Ovary (tissue), 9 donors: ENCODE measurements around the gene ACAD11. TPM values are rescaled to one million over a fixed set of nuclear protein-coding genes. Genes with fewer than 3 reads are reported as not detected.

Experiments used
- DNase-seq, 5 donors: peaks; one replicate each; pipeline ENCODE4 v3.0.0-alpha.2; 2019 to 2020
- H3K27ac ChIP-seq, 2 donors: fragments of 200-600 bp; one replicate each; pipeline versions ENCODE4 v1.5.1 to v1.8.0; 2019 to 2022
- H3K27me3 ChIP-seq: fragments of 200-600 bp; one replicate; pipeline ENCODE4 v1.8.0; 2022
- H3K36me3 ChIP-seq: fragments of 200-600 bp; sonication (generic); one replicate; pipeline ENCODE4 v1.5.1; 2019
- H3K4me1 ChIP-seq: one replicate; pipeline ENCODE4 v1.8.1; 2013; ENCODE audit warnings: mild to moderate bottlenecking, moderate library complexity; ENCODE audit not compliant: insufficient read depth
- H3K4me3 ChIP-seq: fragments of 200-600 bp; sonication (generic); one replicate; pipeline ENCODE4 v1.5.1; 2017
- H3K9me3 ChIP-seq, 2 donors: fragments of 200-600 bp in 1 of 2; sonication (generic) in 1 of 2; one replicate each; pipeline versions ENCODE4 v1.5.1 to v1.8.1; 2013 to 2019; ENCODE audit warnings: mild to moderate bottlenecking in 1 of 2, moderate library complexity in 1 of 2
- CTCF ChIP-seq, 3 donors: fragments of 450-650 bp in 2 of 3; fragments of 200-600 bp in 1 of 3; IDR thresholded peaks; one replicate each; pipeline versions ENCODE4 v1.5.1 to v1.8.0; 2016 to 2022; ENCODE audit warnings: antibody characterized with exemption in 3 of 3, mild to moderate bottlenecking in 1 of 3
- EP300 ChIP-seq: sonication (generic); formaldehyde crosslinking; IDR thresholded peaks from one replicate; pipeline ENCODE4 v1.6.1; 2017; ENCODE audit warnings: antibody characterized with exemption
- POLR2A ChIP-seq: fragments of 450-650 bp; IDR thresholded peaks from one replicate; pipeline ENCODE4 v1.6.1; 2017; ENCODE audit warnings: antibody characterized with exemption, mild to moderate bottlenecking, moderate library complexity
- WGBS, 3 donors: extraction: QIAGEN DNeasy Blood & Tissue Kit in 1 of 3; methylation state at CpG; one replicate each; pipeline versions ENCODE4 v1.1.5 to v1.1.7; 2013 to 2017; 5-methylcytosine and 5-hydroxymethylcytosine counted together
- intact Hi-C, 4 donors: fragments of 100-400 bp; cut with DNase I; formaldehyde crosslinking; loops; one replicate each; pipeline versions ENCODE4 v1.11.0 to v1.15.1; 2022 to 2023
- polyA plus RNA-seq, 2 donors: library from polyadenylated mRNA; stranded (reverse); fragments of 200-250 nt in 1 of 2; fragments of 350-450 nt in 1 of 2; fragmentation: Illumina TruSeq in 1 of 2; extraction: RNeasy Lipid Tissue Mini Kit (QIAGEN cat#74804) in 1 of 2; gene quantifications; one replicate each; pipeline ENCODE4 v1.2.3, GENCODE V29; 2013 to 2014
- total RNA-seq, 7 donors: library from RNA; depleted of rRNA in 2 of 7; stranded (reverse); fragments of >200 nt in 2 of 7; fragmentation: NEBNext Ultra II Directional in 3 of 7; extraction: Animal tissue kit (Norgen Biotek cat#: 25700) in 3 of 7; gene quantifications; one replicate each; pipeline versions ENCODE4 v1.1.0 to v1.2.4, GENCODE V29; 2016 to 2023
- donor health status: DM: no; HTN: no; CAD: no; lungs with moderate emphysema.
- donor health status: DM: no; HTN: no; CAD: no.
- donor health status: Bipolar disorder and iron deficiency.
- donor health status: DM: yes; HTN: yes; CAD: no.
- donor health status: DM: no; HTN: no; CAD: no.
- donor health status: DM: yes; HTN: yes; CAD: no.

Gene ACAD11
- total and polyA plus RNA-seq, 9 donors, result 18.7 to 48.8 (median 25.8) TPM

DNA sequence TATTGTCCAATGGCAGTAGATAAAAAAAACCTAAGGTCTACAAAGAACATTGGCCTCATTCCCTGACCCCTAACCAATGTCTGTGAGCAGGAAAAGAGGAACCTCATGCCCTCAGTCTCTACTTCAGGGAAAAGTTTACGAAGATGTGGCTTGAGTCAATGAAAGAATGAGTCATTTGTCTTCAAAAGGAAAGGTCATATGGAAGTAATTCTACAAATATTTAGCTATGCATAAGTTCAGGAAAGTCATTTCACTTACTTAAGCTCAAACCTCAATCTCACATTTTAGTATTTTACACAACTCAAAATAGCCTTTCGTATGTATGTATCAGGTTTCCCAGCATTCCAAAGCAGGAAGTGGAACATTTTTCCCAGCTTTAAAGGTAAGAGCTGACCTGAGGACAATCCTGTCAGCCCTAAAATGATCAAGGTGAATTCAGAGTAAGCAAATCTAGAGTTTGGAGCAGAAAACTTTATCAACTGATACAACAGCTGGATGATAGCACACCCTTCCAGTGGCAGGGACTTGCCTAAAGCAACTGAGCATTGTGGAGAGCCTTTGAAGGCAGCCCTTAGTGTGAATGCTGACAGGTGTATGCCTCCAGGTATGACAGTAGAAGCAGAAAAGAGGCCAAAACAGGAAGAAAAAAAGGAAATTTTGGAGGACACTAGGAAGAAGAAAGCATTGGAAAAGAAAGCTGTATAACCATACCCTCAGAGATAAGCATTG lies 116.4 kb downstream of the ACAD11 start:
- 57 to 60% (median 57%) methylated on average over 2 of the region's 2 CpGs for WGBS, 3 donors
- Histone ChIP-seq H3K27ac (no peak overlapping the region), H3K27me3 (no peaks in the 10 kb centered on the region), H3K4me3 (no peak overlapping the region), H3K36me3 (no peaks in the 10 kb centered on the region), H3K4me1 (no peaks in the 10 kb centered on the region), H3K9me3 (no peaks in the 10 kb centered on the region)
- intact Hi-C loops, result no loop called here
- no peak for TF ChIP-seq POLR2A
- no peak for TF ChIP-seq EP300
- TF ChIP-seq CTCF (IDR thresholded peaks at IDR 0.05), result no peak
- no peak for DNase-seq

DNA sequence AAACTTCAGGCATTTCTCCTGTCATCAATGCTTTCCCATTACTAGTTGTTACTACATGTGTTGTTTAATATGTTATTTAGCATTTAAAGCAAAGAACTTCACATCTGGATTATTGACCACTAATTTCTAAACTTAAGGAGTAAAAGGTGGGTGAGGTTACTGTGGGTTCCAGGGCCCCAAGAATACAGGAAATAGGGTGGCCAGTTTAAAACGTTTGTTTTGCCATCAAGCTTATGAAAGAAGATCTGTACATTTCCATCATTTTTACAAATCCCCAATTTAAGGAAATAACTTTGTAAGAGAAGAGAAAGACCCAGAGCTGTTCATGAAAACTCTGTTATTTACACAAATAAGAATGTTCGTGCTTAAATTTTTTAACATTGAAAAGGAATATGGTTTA lies 117.0 kb downstream of the ACAD11 start:
- 55 to 73% (median 66%) methylated on average over 2 of the region's 2 CpGs for WGBS, 3 donors
- intact Hi-C loops, result no loop called here
- no peaks in the 10 kb centered on the region for H3K36me3 ChIP-seq
- H3K27me3 ChIP-seq, result no peaks in the 10 kb centered on the region
- H3K4me3 ChIP-seq, result no peak overlapping the region
- no peaks in the 10 kb centered on the region for H3K9me3 ChIP-seq
- H3K4me1 ChIP-seq, result no peaks in the 10 kb centered on the region
- DNase-seq, result no peak
- TF ChIP-seq CTCF (IDR thresholded peaks at IDR 0.05), result no peak
- TF ChIP-seq POLR2A, result no peak
- TF ChIP-seq EP300, result no peak
- H3K27ac ChIP-seq, result no peak overlapping the region

DNA sequence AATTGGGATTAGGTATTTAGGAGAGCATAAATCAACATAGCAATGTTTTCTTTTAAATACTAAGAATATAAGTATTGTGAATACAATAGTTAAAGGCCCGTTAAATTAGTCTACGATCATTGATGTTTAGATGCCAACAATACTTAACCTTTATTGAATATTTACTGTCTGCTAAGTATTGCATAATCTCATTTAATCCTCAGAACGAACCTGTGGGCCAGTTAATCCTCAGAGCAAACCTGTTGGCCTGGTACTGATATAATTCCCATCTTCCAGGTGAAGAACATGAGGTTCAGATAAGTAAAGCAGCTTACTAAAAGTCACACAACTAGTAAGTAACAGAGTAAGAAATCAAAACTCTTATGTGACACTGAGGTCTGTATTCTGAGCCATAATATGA lies 119.9 kb downstream of the ACAD11 start:
- no peak overlapping the region for H3K4me3 ChIP-seq
- WGBS, 3 donors, result 55 to 71% (median 70%) methylated on average over 3 of the region's 3 CpGs
- intact Hi-C loops, result loop anchor here in 2 of 4 donors (5.0 to 10.0 kb wide), 2 partner anchors 103 to 105 kb away; no protein-coding TSS in a partner anchor
- H3K4me1 ChIP-seq, result peaks cover 3% of the 10 kb centered on the region
- no peaks in the 10 kb centered on the region for H3K9me3 ChIP-seq
- no peaks in the 10 kb centered on the region for H3K36me3 ChIP-seq
- H3K27ac ChIP-seq, result no peak overlapping the region
- DNase-seq, result no peak
- no peaks in the 10 kb centered on the region for H3K27me3 ChIP-seq
- TF ChIP-seq POLR2A, result no peak
- TF ChIP-seq CTCF (IDR thresholded peaks at IDR 0.05), result no peak
- no peak for TF ChIP-seq EP300

- DNase-seq, result no peak
- WGBS, 3 donors, result 26 to 37% (median 27%) methylated on average over 5 of the region's 5 CpGs
- peaks cover 3% of the 10 kb centered on the region for H3K4me1 ChIP-seq
- no peak overlapping the region for H3K27ac ChIP-seq
- no peak for TF ChIP-seq CTCF (IDR thresholded peaks at IDR 0.05)
- no peak for TF ChIP-seq POLR2A
- no peak for TF ChIP-seq EP300
- no peak overlapping the region for H3K4me3 ChIP-seq
- H3K27me3 ChIP-seq, result no peaks in the 10 kb centered on the region
- H3K36me3 ChIP-seq, result no peaks in the 10 kb centered on the region
- intact Hi-C loops, result loop anchor here in 2 of 4 donors (5.0 to 10.0 kb wide), 2 partner anchors 104 to 107 kb away; no protein-coding TSS in a partner anchor
- no peaks in the 10 kb centered on the region for H3K9me3 ChIP-seq
Measured at GRCh38 chr3:132538072-132538471, 121.5 kb downstream of the ACAD11 start.
